ENCODE data around the gene CYFIP2.

GRCh38 chr5:157400741-157401495 is 135.0 kb downstream of the CYFIP2 start:
- TF ChIP-seq EZH2 (IDR thresholded peaks at IDR 0.05; ENCODE audit: insufficient read depth, low read length), result no peak
- no peak for TF ChIP-seq CTCF (IDR thresholded peaks at IDR 0.05; ENCODE audit: insufficient read depth, low read depth, low read length)
